Ishikawa (cell line): ENCODE measurements around the gene LRP1.

Experiments
- CREB1 ChIP-seq: IDR thresholded peaks from 2 replicates; pipeline ENCODE4 v1.6.1; 2012; ENCODE audit warnings: low read depth
- EGR1 ChIP-seq: IDR thresholded peaks from 2 replicates; pipeline ENCODE4 v1.6.1; 2012
- EP300 ChIP-seq: IDR thresholded peaks from 2 replicates; pipeline ENCODE4 v1.6.1; 2012; ENCODE audit warnings: borderline replicate concordance
- FOXM1 ChIP-seq: IDR thresholded peaks from 2 replicates; pipeline ENCODE4 v1.6.1; 2012; ENCODE audit warnings: low read depth, borderline replicate concordance
- MAX ChIP-seq: IDR thresholded peaks from 2 replicates; pipeline ENCODE4 v1.6.1; 2012
- TAF1 ChIP-seq: IDR thresholded peaks from 2 replicates; pipeline ENCODE4 v1.6.1; 2012; ENCODE audit warnings: low read depth, mild to moderate bottlenecking
- YY1 ChIP-seq: IDR thresholded peaks from 2 replicates; pipeline ENCODE4 v1.6.1; 2012; ENCODE audit warnings: low read depth
- ZBTB7A ChIP-seq: IDR thresholded peaks from 2 replicates; pipeline ENCODE4 v1.6.1; 2012; ENCODE audit warnings: low read depth
- TF ChIP-seq, protein P1 (sequence below): IDR thresholded peaks from 2 replicates; pipeline ENCODE4 v1.6.1; 2012; ENCODE audit warnings: low read depth, mild to moderate bottlenecking

- TF ChIP-seq FOXM1, result no peak
- no peak for TF ChIP-seq ZBTB7A
- TF ChIP-seq CREB1, result no peak
- TF ChIP-seq YY1, result no peak
- no peak for TF ChIP-seq EP300
- no peak for TF ChIP-seq EGR1
- TF ChIP-seq, protein P1, sequence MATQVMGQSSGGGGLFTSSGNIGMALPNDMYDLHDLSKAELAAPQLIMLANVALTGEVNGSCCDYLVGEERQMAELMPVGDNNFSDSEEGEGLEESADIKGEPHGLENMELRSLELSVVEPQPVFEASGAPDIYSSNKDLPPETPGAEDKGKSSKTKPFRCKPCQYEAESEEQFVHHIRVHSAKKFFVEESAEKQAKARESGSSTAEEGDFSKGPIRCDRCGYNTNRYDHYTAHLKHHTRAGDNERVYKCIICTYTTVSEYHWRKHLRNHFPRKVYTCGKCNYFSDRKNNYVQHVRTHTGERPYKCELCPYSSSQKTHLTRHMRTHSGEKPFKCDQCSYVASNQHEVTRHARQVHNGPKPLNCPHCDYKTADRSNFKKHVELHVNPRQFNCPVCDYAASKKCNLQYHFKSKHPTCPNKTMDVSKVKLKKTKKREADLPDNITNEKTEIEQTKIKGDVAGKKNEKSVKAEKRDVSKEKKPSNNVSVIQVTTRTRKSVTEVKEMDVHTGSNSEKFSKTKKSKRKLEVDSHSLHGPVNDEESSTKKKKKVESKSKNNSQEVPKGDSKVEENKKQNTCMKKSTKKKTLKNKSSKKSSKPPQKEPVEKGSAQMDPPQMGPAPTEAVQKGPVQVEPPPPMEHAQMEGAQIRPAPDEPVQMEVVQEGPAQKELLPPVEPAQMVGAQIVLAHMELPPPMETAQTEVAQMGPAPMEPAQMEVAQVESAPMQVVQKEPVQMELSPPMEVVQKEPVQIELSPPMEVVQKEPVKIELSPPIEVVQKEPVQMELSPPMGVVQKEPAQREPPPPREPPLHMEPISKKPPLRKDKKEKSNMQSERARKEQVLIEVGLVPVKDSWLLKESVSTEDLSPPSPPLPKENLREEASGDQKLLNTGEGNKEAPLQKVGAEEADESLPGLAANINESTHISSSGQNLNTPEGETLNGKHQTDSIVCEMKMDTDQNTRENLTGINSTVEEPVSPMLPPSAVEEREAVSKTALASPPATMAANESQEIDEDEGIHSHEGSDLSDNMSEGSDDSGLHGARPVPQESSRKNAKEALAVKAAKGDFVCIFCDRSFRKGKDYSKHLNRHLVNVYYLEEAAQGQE, result no peak
- TF ChIP-seq TAF1, result no peak
- TF ChIP-seq MAX, result no peak
Measured at GRCh38 chr12:57196439-57196838, 68.2 kb downstream of the LRP1 start.
